HCT116 (cell line): ENCODE results near the gene USP8. TPM values are rescaled to one million over a fixed set of nuclear protein-coding genes. Genes with fewer than 3 reads are reported as not detected.
"Not testable (repeated sequence)": the region's sequence is repeated elsewhere in the genome, so short reads cannot be mapped to it uniquely, and the experiment has no call there.

Experiments
- ATAC-seq: fragments of 200-7000 bp; cut with Tn5 transposase; 2 replicates; pipeline ENCODE4 v1.9.1; 2020; ENCODE audit warnings: mild to moderate bottlenecking, moderate library complexity
- BruUV-seq: library from RNA; stranded (reverse); fragments of 400-500 nt; replicated peaks from 2 replicates; lab custom pipeline; 2021; lab: Mats Ljungman, UMichigan
- CTCF ChIA-PET: fragments of 300-600 bp; sonication (Branson Sonifier 250); formaldehyde crosslinking; loops from one replicate; lab custom pipeline; 2021; ENCODE audit warnings: antibody characterized with exemption; lab: Charles Lee
- POLR2A ChIA-PET: fragments of 300-600, 350-600 bp; sonication (Branson Sonifier 250); formaldehyde crosslinking; loops from one replicate; lab custom pipeline; 2021; ENCODE audit warnings: antibody characterized with exemption; lab: Charles Lee
- RAD21 ChIA-PET, 2 experiments: fragments of 300-600 bp; sonication (Branson Sonifier 250); formaldehyde crosslinking; loops; one replicate each; lab custom pipeline; 2023; ENCODE audit warnings: low total read pairs in 2 of 2; ENCODE audit not compliant: uncharacterized antibody in 2 of 2, unreplicated experiment in 2 of 2, low non-redundant PET in 1 of 2; lab: Charles Lee
- DNase-seq: peaks from one replicate; pipeline ENCODE4 v3.0.0-alpha.2; 2010; ENCODE audit warnings: low read depth, low spot score
- H2AFZ ChIP-seq: fragments of 200-600 bp; shearing (Covaris generic), sonication (generic); 2 replicates; pipeline ENCODE4 v1.6.1; 2017; ENCODE audit warnings: low read depth, mixed run types, mixed read lengths, antibody characterized with exemption, low read length; ENCODE audit not compliant: poor library complexity, severe bottlenecking
- H3K27ac ChIP-seq: 2 replicates; pipeline ENCODE4 v1.5.1; 2012; ENCODE audit warnings: low read depth, low read length
- H3K27me3 ChIP-seq: fragments of 200-600 bp; sonication (generic); 2 replicates; pipeline ENCODE4 v1.6.1; 2016; ENCODE audit warnings: mixed run types, low read length, mixed read lengths; ENCODE audit not compliant: insufficient read depth
- H3K36me3 ChIP-seq, 2 experiments: fragments of 200-500 bp in 1 of 2; fragments of 200-600 bp in 1 of 2; sonication (Bioruptor generic) in 1 of 2; sonication (generic) in 1 of 2; 2 replicates each; pipeline versions ENCODE4 v1.5.1 to v1.6.1; 2014 to 2016; ENCODE audit warnings: low read length in 2 of 2, inconsistent platforms in 1 of 2, mixed read lengths in 1 of 2, mixed run types in 1 of 2; ENCODE audit not compliant: insufficient read depth in 2 of 2, control insufficient read depth in 1 of 2
- H3K4me1 ChIP-seq, 2 experiments: fragments of 200-600 bp in 1 of 2; sonication (generic) in 1 of 2; 2 replicates each; pipeline versions ENCODE4 v1.5.1 to v1.6.1; 2012 to 2017; ENCODE audit warnings: low read length in 2 of 2, inconsistent platforms in 1 of 2, mild to moderate bottlenecking in 1 of 2, mixed read lengths in 1 of 2, mixed run types in 1 of 2, moderate library complexity in 1 of 2; ENCODE audit not compliant: insufficient read depth in 2 of 2, control insufficient read depth in 1 of 2
- H3K4me2 ChIP-seq: fragments of 200-600 bp; sonication (generic); 2 replicates; pipeline ENCODE4 v1.6.1; 2017; ENCODE audit warnings: mixed run types, low read length, mixed read lengths
- H3K4me3 ChIP-seq, 2 experiments: fragments of 200-600 bp in 1 of 2; sonication (generic) in 1 of 2; replicated peaks in 1 of 2; 2 replicates each; pipeline ENCODE4 v1.5.1; 2011 to 2016; ENCODE audit warnings: low read length in 2 of 2, control low read depth in 1 of 2, low read depth in 1 of 2, mild to moderate bottlenecking in 1 of 2, mixed read lengths in 1 of 2, mixed run types in 1 of 2
- H3K79me2 ChIP-seq: fragments of 200-600 bp; sonication (generic); 2 replicates; pipeline ENCODE4 v1.6.1; 2017; ENCODE audit warnings: mild to moderate bottlenecking, mixed run types, low read length, moderate library complexity, mixed read lengths; ENCODE audit not compliant: insufficient read depth
- H3K9ac ChIP-seq: fragments of 200-600 bp; sonication (generic); 2 replicates; pipeline ENCODE4 v1.6.1; 2016; ENCODE audit warnings: low read length, mixed read lengths
- H3K9me2 ChIP-seq: fragments of 200-600 bp; sonication (generic), shearing (Covaris generic); 2 replicates; pipeline ENCODE4 v1.6.1; 2017; ENCODE audit warnings: mixed run types, mild to moderate bottlenecking, moderate library complexity; ENCODE audit not compliant: insufficient read depth
- H3K9me3 ChIP-seq, 2 experiments: fragments of 200-500 bp in 1 of 2; fragments of 200-600 bp in 1 of 2; sonication (Bioruptor generic) in 1 of 2; sonication (generic) in 1 of 2; 2 replicates each; pipeline ENCODE4 v1.6.1; 2014 to 2017; ENCODE audit warnings: low read length in 2 of 2, mixed read lengths in 2 of 2, inconsistent platforms in 1 of 2, low read depth in 1 of 2, mild to moderate bottlenecking in 1 of 2, mixed run types in 1 of 2, moderate library complexity in 1 of 2; ENCODE audit not compliant: control insufficient read depth in 1 of 2, insufficient read depth in 1 of 2
- H4K20me1 ChIP-seq: fragments of 200-600 bp; sonication (generic), shearing (Covaris generic); 2 replicates; pipeline ENCODE4 v1.6.1; 2017; ENCODE audit warnings: mixed run types, mild to moderate bottlenecking, moderate library complexity; ENCODE audit not compliant: insufficient read depth
- CBX3 ChIP-seq: IDR thresholded peaks from 2 replicates; pipeline ENCODE4 v1.6.1; 2012; ENCODE audit warnings: low read depth
- CEBPB ChIP-seq: IDR thresholded peaks from 2 replicates; pipeline ENCODE4 v1.6.1; 2012; ENCODE audit warnings: low read depth
- CTCF ChIP-seq, 3 experiments: fragments of 200-600 bp in 1 of 3; sonication (generic) in 1 of 3; IDR thresholded peaks in 2 of 3; conservative IDR thresholded peaks in 1 of 3; 2 replicates each; pipeline ENCODE4 v1.5.1; 2012 to 2017; ENCODE audit warnings: low read depth in 2 of 3, low read length in 2 of 3, antibody characterized with exemption in 1 of 3, borderline replicate concordance in 1 of 3, control low read depth in 1 of 3, mild to moderate bottlenecking in 1 of 3, mixed read lengths in 1 of 3, mixed run types in 1 of 3, moderate library complexity in 1 of 3; ENCODE audit not compliant: insufficient read depth in 1 of 3
- EGR1 ChIP-seq: IDR thresholded peaks from 2 replicates; pipeline ENCODE4 v1.6.1; 2012; ENCODE audit warnings: low read depth
- EZH2 ChIP-seq: fragments of 200-600 bp; sonication (generic); IDR thresholded peaks from 2 replicates; pipeline ENCODE4 v1.6.1; 2017; ENCODE audit warnings: antibody characterized with exemption, mixed run types
- EZH2phosphoT487 ChIP-seq: fragments of 200-600 bp; IDR thresholded peaks from 2 replicates; pipeline ENCODE4 v1.6.1; 2018; ENCODE audit warnings: antibody characterized with exemption, borderline replicate concordance
- FOSL1 ChIP-seq: IDR thresholded peaks from 2 replicates; pipeline ENCODE4 v1.6.1; 2012; ENCODE audit warnings: low read depth
- MAX ChIP-seq: IDR thresholded peaks from 2 replicates; pipeline ENCODE4 v1.6.1; 2012
- POLR2A ChIP-seq: IDR thresholded peaks from 2 replicates; pipeline ENCODE4 v1.7.0; 2011; ENCODE audit warnings: borderline replicate concordance; ENCODE audit not compliant: insufficient read depth, insufficient read length; ENCODE audit errors: extremely low read depth
- POLR2AphosphoS5 ChIP-seq: IDR thresholded peaks from 2 replicates; pipeline ENCODE4 v1.6.1; 2011; ENCODE audit warnings: mild to moderate bottlenecking, low read depth, low read length, moderate library complexity
- RAD21 ChIP-seq: IDR thresholded peaks from 2 replicates; pipeline ENCODE4 v1.6.1; 2012; ENCODE audit warnings: low read depth, mild to moderate bottlenecking
- REST ChIP-seq: IDR thresholded peaks from 2 replicates; pipeline ENCODE4 v1.6.1; 2012; ENCODE audit warnings: low read depth
- SIN3A ChIP-seq: IDR thresholded peaks from 2 replicates; pipeline ENCODE4 v1.6.1; 2012; ENCODE audit warnings: low read depth
- SP1 ChIP-seq: IDR thresholded peaks from 2 replicates; pipeline ENCODE4 v1.6.1; 2012; ENCODE audit warnings: low read depth
- TCF7L2 ChIP-seq: IDR thresholded peaks from 2 replicates; pipeline ENCODE4 v1.7.0; 2011; ENCODE audit warnings: borderline replicate concordance, inconsistent platforms; ENCODE audit not compliant: insufficient read depth, insufficient read length; ENCODE audit errors: extremely low read depth
- ZFX ChIP-seq: fragments of 450-650 bp; IDR thresholded peaks from 2 replicates; pipeline ENCODE4 v1.6.1; 2017
- intact Hi-C: fragments of 100-400 bp; cut with micrococcal nuclease; formaldehyde crosslinking; loops from 2 replicates; pipeline ENCODE4 v1.10.0; 2022
- total RNA-seq: library from RNA; stranded (reverse); gene quantifications from one replicate; pipeline ENCODE4 v1.2.1, GENCODE V29; 2021; ENCODE audit not compliant: unreplicated experiment

Gene USP8
- total RNA-seq, 1 experiment from 2014 or later = 67.9 TPM

- Histone ChIP-seq H4K20me1 (no peaks in the 10 kb centered on the region), H3K9ac (no peak overlapping the region), H3K79me2 (no peaks in the 10 kb centered on the region), H3K9me2 (no peaks in the 10 kb centered on the region), H2AFZ (no peak overlapping the region), H3K27me3 (no peaks in the 10 kb centered on the region), H3K36me3 (peaks cover 48 to 65% of the 10 kb centered on the region in 2 experiments), H3K4me2 (no peak overlapping the region), H3K4me1 (no peaks in the 10 kb centered on the region), H3K9me3 (no peaks in the 10 kb centered on the region), H3K4me3 (no peak overlapping the region), H3K27ac (no peak overlapping the region)
- no TSS peak for BruUV-seq
- ATAC-seq = no peak
- no peak for DNase-seq
- ChIA-PET RAD21 (no interaction called here), POLR2A (no interaction called here), CTCF (no interaction called here)
- TF ChIP-seq POLR2A = no peak
- TF ChIP-seq EZH2 = no peak
- TF ChIP-seq SIN3A = no peak
- no peak for TF ChIP-seq CBX3
- no peak for TF ChIP-seq EZH2phosphoT487
- no peak for TF ChIP-seq POLR2AphosphoS5
- no peak for TF ChIP-seq TCF7L2
- TF ChIP-seq MAX = no peak
- TF ChIP-seq SP1 = no peak
- TF ChIP-seq CTCF (IDR thresholded peaks at IDR 0.05 in 2 of 3, conservative IDR thresholded peaks at IDR 0.05 in 1 of 3; ENCODE audit: borderline replicate concordance in 1 of 3, insufficient read depth in 1 of 3, low read depth in 2 of 3, low read length in 2 of 3) = no peak
- no peak for TF ChIP-seq EGR1
- no peak for TF ChIP-seq ZFX
- no peak for TF ChIP-seq CEBPB
- no peak for TF ChIP-seq FOSL1
- no peak for TF ChIP-seq RAD21
- TF ChIP-seq REST = no peak
- intact Hi-C loops = no loop called here
Measured at GRCh38 chr15:50493625-50494024, 69.4 kb downstream of the USP8 start.

GRCh38 chr15:50494547-50494946 lies 70.3 kb downstream of the USP8 start:
- intact Hi-C loops, H3K4me3 ChIP-seq, H3K9ac ChIP-seq, H3K79me2 ChIP-seq, H4K20me1 ChIP-seq, ATAC-seq, H3K9me3 ChIP-seq, H3K4me1 ChIP-seq, H2AFZ ChIP-seq, H3K4me2 ChIP-seq, CTCF ChIA-PET, H3K27ac ChIP-seq, POLR2A ChIA-PET, H3K27me3 ChIP-seq, DNase-seq, BruUV-seq, RAD21 ChIA-PET, H3K9me2 ChIP-seq: not testable (repeated sequence)
- H3K36me3 ChIP-seq = peaks cover 52 to 65% of the 10 kb centered on the region in 2 experiments
